Activated B cell treated with CpG ODN at 0.5 μM for 24 hours (primary cell): ENCODE results near the gene THAP12. TPM values are rescaled to one million over a fixed set of nuclear protein-coding genes. Genes with fewer than 3 reads are reported as not detected.

Source experiments
- ATAC-seq: fragments of 200-7000 bp; cut with Tn5 transposase; one replicate; pipeline ENCODE4 v1.10.0; 2021; ENCODE audit warnings: low read depth, mild to moderate bottlenecking, moderate library complexity
- CTCF ChIA-PET: fragments of 350-600 bp; sonication (Branson Sonifier 250); formaldehyde crosslinking; loops from one replicate; lab custom pipeline; 2021; ENCODE audit warnings: antibody characterized with exemption; lab: Charles Lee
- POLR2A ChIA-PET: fragments of 350-600 bp; sonication (Branson Sonifier 250); formaldehyde crosslinking; loops from one replicate; lab custom pipeline; 2021; ENCODE audit warnings: antibody characterized with exemption; lab: Charles Lee
- DNase-seq: peaks from one replicate; pipeline ENCODE4 v3.0.0; 2022
- H3K27ac Mint-ChIP-seq: one replicate; pipeline ENCODE4 v1.8.0; 2020; ENCODE audit warnings: mixed read lengths
- H3K27me3 Mint-ChIP-seq: one replicate; pipeline ENCODE4 v1.8.0; 2021; ENCODE audit warnings: mixed read lengths
- H3K36me3 Mint-ChIP-seq: one replicate; pipeline ENCODE4 v1.8.0; 2021; ENCODE audit warnings: low read depth, mixed read lengths
- H3K4me1 Mint-ChIP-seq: one replicate; pipeline ENCODE4 v1.8.0; 2021; ENCODE audit warnings: mixed read lengths
- H3K4me3 Mint-ChIP-seq: one replicate; pipeline ENCODE4 v1.8.0; 2020; ENCODE audit warnings: mild to moderate bottlenecking, mixed read lengths
- H3K9me3 Mint-ChIP-seq: one replicate; pipeline ENCODE4 v1.8.0; 2020; ENCODE audit warnings: mixed read lengths
- intact Hi-C: fragments of 100-400 bp; cut with micrococcal nuclease; formaldehyde crosslinking; loops from one replicate; pipeline ENCODE4 v1.15.1; 2024
- total RNA-seq: library from RNA; stranded (reverse); gene quantifications from 2 replicates; pipeline ENCODE4 v1.2.3, GENCODE V29; 2022
- TF ChIP-seq, protein P1 (sequence below): fragments of 200-600 bp; IDR thresholded peaks from one replicate; pipeline ENCODE4 v1.8.0; 2022; ENCODE audit warnings: antibody characterized with exemption, mild to moderate bottlenecking

THAP12 gene
- total RNA-seq, 1 donor from 2014 or later = 60.2 TPM

DNA sequence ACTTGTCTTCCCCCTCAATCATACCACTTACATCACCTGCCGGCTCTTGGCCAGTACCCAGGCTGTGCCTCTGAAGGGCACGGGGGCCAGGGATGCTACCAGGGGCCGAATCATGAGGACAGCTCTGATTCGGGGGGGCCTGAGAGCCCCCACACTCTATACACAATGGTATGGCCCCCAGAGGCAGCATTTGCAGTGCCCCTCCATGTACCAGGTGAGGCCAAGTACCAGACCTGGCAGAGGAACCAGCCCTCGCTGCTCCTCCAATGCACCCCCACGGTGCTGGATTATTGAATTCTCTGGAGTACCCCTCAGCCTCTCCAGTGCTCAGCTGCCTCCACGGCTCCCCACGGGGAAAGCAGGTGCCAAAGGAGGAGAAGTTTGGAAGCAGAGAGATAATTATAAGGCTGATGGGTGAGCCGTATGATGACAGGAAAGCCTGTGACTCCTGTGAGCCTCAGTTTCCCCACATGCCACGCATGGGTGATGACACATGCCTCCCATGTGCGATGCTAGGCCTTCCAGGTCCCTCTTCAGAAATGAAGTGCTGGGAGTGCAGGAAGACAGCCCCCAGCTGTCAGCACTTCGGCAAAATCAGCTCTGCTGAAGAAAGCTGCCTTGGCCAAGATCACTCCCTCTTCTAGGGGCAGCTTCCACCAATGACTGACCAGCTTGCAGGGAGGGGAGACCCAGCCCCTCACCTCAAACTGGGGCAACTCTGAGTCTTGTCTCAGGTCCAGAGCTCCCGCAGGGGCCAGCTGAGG lies 69.9 kb downstream of the THAP12 start:
- H3K4me3 Mint-ChIP-seq = no peak overlapping the region
- no peaks in the 10 kb centered on the region for H3K27me3 Mint-ChIP-seq
- intact Hi-C loops = loop anchor here (10.0 kb wide), 1 partner anchor 926 kb away; no protein-coding TSS in a partner anchor
- DNase-seq = no peak
- no peak for ATAC-seq
- TF ChIP-seq, protein P1, sequence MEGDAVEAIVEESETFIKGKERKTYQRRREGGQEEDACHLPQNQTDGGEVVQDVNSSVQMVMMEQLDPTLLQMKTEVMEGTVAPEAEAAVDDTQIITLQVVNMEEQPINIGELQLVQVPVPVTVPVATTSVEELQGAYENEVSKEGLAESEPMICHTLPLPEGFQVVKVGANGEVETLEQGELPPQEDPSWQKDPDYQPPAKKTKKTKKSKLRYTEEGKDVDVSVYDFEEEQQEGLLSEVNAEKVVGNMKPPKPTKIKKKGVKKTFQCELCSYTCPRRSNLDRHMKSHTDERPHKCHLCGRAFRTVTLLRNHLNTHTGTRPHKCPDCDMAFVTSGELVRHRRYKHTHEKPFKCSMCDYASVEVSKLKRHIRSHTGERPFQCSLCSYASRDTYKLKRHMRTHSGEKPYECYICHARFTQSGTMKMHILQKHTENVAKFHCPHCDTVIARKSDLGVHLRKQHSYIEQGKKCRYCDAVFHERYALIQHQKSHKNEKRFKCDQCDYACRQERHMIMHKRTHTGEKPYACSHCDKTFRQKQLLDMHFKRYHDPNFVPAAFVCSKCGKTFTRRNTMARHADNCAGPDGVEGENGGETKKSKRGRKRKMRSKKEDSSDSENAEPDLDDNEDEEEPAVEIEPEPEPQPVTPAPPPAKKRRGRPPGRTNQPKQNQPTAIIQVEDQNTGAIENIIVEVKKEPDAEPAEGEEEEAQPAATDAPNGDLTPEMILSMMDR = no peak
- CTCF ChIA-PET = interaction anchor here (1.8 kb wide), 1 partner anchor 103 kb away, joined by 7 read pairs; no protein-coding TSS in a partner anchor
- POLR2A ChIA-PET = no interaction called here
- H3K4me1 Mint-ChIP-seq = no peaks in the 10 kb centered on the region
- no peaks in the 10 kb centered on the region for H3K36me3 Mint-ChIP-seq
- H3K27ac Mint-ChIP-seq = no peak overlapping the region
- no peaks in the 10 kb centered on the region for H3K9me3 Mint-ChIP-seq

DNA sequence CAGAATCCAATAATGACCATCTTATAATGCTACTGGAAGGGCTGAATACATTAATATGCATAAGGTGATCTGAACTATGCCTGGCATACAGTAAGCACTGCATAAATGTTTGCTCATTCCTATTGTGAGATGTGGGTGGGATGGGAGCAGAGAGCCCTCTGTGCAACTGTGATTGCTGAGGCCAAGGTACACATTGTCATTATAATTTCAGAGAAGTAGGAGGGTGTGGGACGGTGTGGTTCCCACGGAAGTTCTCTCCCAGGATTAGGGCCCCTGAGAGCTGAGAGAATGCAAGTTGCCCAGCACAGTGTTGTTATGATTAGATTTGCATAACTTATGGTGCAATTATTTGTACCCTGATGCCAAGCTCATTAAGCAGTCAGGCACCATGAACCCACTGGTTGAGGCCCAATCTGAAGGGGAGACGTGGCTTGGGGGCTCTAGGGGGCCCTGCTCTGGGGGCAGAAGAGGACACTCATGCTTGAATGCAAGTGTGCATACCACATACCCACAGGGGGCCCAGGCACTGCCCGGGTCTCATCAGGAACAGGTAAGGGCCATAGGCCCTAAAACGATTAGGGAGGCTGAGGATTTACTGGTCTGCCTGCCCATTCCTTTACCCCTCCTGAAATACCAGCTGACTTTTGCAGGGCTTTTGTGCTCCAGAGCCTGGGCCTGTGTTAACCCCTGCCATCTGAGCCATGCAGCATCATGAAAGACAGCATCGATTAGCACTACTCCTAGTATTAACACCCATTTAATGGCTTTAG lies 72.8 kb downstream of the THAP12 start:
- no peaks in the 10 kb centered on the region for H3K36me3 Mint-ChIP-seq
- ATAC-seq = no peak
- peaks cover 2% of the 10 kb centered on the region for H3K27me3 Mint-ChIP-seq
- no peak overlapping the region for H3K27ac Mint-ChIP-seq
- ChIA-PET CTCF (interaction anchor here (2.6 kb wide), 1 partner anchor 11 kb away, joined by 8 read pairs; no protein-coding TSS in a partner anchor), POLR2A (interaction anchor here (0.6 kb wide), 1 partner anchor 35 kb away, joined by 7 read pairs; no protein-coding TSS in a partner anchor)
- DNase-seq = no peak
- TF ChIP-seq, protein P1 = no peak
- no peaks in the 10 kb centered on the region for H3K4me1 Mint-ChIP-seq
- H3K4me3 Mint-ChIP-seq = no peak overlapping the region
- H3K9me3 Mint-ChIP-seq = no peaks in the 10 kb centered on the region
- intact Hi-C loops = no loop called here

DNA sequence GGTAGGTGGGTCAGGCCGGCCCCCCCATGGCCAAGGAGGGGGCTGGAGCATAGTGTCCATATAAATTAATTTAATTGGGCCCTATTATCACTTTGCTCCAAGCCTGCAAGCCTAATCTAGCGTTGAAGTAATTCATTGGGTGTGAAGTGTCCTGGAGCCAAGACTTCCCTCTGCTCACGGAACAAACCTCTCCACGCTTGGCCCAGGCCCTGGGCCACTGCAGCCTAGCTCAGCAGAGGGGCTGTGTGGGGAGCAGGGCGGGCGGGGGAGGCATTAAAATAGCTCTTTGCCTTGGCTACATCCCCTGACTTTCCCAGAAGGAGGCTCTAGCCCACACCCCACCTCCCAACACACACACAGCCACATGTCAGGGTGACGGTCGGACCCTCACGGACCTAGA lies 73.5 kb downstream of the THAP12 start:
- intact Hi-C loops = no loop called here
- TF ChIP-seq, protein P1 = no peak
- CTCF ChIA-PET = no interaction called here

DNA sequence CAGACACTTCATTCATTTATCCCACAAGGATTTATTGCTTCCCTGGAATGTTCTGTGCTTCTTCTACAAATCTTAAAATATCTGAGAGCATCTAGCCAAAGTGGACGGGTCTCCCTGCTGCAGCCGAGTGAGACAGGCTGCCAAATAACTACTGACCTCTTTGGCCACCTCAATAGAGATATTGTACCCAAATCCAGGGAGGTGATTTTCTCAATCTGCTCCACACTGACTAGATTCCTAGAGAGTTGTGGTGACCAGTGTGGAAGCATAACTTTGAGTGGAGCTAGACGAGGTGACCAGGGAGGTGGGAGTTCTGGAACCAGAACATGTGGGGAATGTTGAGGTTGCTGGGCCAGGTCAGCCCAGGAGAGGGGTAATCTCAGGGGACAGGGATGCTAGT lies 77.5 kb downstream of the THAP12 start:
- ChIA-PET CTCF (no interaction called here), POLR2A (no interaction called here)
- TF ChIP-seq, protein P1 = no peak
- peaks cover 6% of the 10 kb centered on the region for H3K27me3 Mint-ChIP-seq
- H3K27ac Mint-ChIP-seq = no peak overlapping the region
- no peak for DNase-seq
- no peak overlapping the region for H3K4me3 Mint-ChIP-seq
- intact Hi-C loops = no loop called here
- H3K36me3 Mint-ChIP-seq = no peaks in the 10 kb centered on the region
- no peak for ATAC-seq
- H3K9me3 Mint-ChIP-seq = no peaks in the 10 kb centered on the region
- no peaks in the 10 kb centered on the region for H3K4me1 Mint-ChIP-seq

More for the DNA sequence above, 73.5 kb downstream of the THAP12 start:
- Mint-ChIP-seq H3K27ac (no peak overlapping the region), H3K4me1 (no peaks in the 10 kb centered on the region), H3K27me3 (peaks cover 3% of the 10 kb centered on the region), H3K4me3 (no peak overlapping the region), H3K36me3 (no peaks in the 10 kb centered on the region), H3K9me3 (no peaks in the 10 kb centered on the region)
- no peak for DNase-seq
- POLR2A ChIA-PET = no interaction called here
- no peak for ATAC-seq

DNA sequence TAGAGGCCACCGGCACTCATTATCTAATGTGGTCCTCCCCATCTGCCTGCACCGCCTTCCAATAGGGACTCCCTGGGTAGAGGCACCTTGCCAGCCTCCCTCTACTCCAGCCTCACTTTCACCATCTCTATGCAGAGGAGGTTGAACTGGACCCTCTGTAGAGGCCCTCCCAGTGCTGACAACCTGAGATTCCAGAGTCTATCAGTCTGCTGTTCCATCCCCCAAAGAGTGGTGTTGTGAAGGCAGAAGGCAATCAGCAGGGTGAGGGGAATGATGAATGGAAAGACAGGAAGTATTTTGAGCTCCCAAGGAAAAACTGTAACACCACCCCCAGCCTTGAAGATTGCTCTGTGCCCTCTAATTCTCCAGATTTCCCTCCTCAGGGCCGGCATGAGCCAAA lies 77.9 kb downstream of the THAP12 start:
- H3K36me3 Mint-ChIP-seq = no peaks in the 10 kb centered on the region
- ATAC-seq (no peak), DNase-seq (no peak)
- TF ChIP-seq, protein P1 = no peak
- no peaks in the 10 kb centered on the region for H3K9me3 Mint-ChIP-seq
- no peak overlapping the region for H3K4me3 Mint-ChIP-seq
- POLR2A ChIA-PET = no interaction called here
- H3K27me3 Mint-ChIP-seq = peaks cover 6% of the 10 kb centered on the region
- H3K27ac Mint-ChIP-seq = no peak overlapping the region
- intact Hi-C loops = no loop called here
- no peaks in the 10 kb centered on the region for H3K4me1 Mint-ChIP-seq
- CTCF ChIA-PET = interaction anchor here (0.7 kb wide), 1 partner anchor 105 kb away, joined by 3 read pairs; no protein-coding TSS in a partner anchor
